AG08395 (cell line): ENCODE measurements around the gene PHF21A.

ENCODE experiments used
- DNase-seq: peaks from one replicate; pipeline ENCODE4 v3.0.0; 2012; ENCODE audit warnings: mixed read lengths, low spot score

PHF21A gene

GRCh38 chr11:45884596-45885185 is 236.6 kb downstream of the PHF21A start:
- no peak for DNase-seq
